Right lung (tissue), 5 donors: ENCODE data around the gene LIPN. TPM values are rescaled to one million over a fixed set of nuclear protein-coding genes. Genes with fewer than 3 reads are reported as not detected.
A peak's percentile ranks its signal among the peaks of the same experiment; 100 is the strongest.

ENCODE experiments used
- DNase-seq, 2 donors: peaks; one replicate each; pipeline ENCODE4 v3.0.0-alpha.2; 2013
- polyA plus RNA-seq, 5 donors: library from polyadenylated mRNA; unstranded; fragments of 120-200 nt; gene quantifications; one replicate each; pipeline versions ENCODE4 v1.2.1 to v1.2.3, GENCODE V29; 2013; ENCODE audit warnings: inconsistent platforms in 1 of 5, low replicate concordance in 1 of 5; ENCODE audit not compliant: insufficient read length in 5 of 5, insufficient read depth in 1 of 5

LIPN gene
- polyA plus RNA-seq, 5 donors, result not detected

GRCh38 chr10:88783724-88784123 lies 23.9 kb downstream of the LIPN start:
- DNase-seq, result no peak

GRCh38 chr10:88786032-88786770 lies 26.4 kb downstream of the LIPN start:
- DNase-seq, result no peak

GRCh38 chr10:88787463-88787862 lies 27.6 kb downstream of the LIPN start:
- no peak for DNase-seq

- no peak for DNase-seq
These were observed 29.1 kb downstream of the LIPN start for GRCh38 chr10:88788924-88789323.

DNA sequence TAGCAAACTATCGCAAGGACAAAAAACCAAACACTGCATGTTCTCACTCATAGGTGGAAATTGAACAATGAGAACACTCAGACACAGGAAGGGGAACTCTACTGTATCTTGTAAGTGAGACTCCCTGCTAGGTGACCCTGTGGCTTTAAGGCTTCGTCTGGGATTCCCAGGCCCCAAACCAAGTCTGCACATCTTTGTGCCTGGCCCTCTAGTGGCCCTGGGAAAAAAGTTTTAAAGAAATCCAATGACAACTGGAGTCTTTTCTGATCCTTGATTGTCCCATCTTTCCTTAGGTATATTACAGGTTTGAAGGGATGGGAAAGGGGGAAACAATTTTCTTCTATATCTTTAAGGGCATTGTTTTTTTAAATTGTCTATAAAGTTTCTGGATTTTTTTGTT lies 32.1 kb downstream of the LIPN start:
- no peak for DNase-seq

DNA sequence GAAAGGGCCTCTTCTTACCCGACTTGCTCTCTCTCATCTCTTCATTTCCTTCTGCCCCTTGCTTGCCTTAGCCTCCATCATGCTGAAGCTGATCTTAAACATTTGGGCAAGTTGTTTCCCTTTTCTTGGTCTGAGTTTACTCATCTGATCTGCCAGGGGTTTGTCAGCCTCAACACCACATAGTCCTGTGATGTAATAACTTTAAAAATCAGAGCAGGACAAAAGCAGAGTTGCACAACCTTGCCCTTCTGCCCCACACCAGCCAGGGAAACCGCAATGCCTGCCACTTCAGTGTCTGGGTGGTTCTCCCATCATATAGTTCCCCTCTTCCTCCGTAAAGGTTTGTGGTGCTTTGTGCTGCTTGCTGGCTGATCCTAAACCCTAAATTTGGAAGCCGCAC lies 32.8 kb downstream of the LIPN start:
- DNase-seq, result no peak

GRCh38 chr10:88793712-88794299 lies 34.0 kb downstream of the LIPN start:
- DNase-seq, result no peak

GRCh38 chr10:88794731-88795130 lies 34.9 kb downstream of the LIPN start:
- DNase-seq, result no peak

DNA sequence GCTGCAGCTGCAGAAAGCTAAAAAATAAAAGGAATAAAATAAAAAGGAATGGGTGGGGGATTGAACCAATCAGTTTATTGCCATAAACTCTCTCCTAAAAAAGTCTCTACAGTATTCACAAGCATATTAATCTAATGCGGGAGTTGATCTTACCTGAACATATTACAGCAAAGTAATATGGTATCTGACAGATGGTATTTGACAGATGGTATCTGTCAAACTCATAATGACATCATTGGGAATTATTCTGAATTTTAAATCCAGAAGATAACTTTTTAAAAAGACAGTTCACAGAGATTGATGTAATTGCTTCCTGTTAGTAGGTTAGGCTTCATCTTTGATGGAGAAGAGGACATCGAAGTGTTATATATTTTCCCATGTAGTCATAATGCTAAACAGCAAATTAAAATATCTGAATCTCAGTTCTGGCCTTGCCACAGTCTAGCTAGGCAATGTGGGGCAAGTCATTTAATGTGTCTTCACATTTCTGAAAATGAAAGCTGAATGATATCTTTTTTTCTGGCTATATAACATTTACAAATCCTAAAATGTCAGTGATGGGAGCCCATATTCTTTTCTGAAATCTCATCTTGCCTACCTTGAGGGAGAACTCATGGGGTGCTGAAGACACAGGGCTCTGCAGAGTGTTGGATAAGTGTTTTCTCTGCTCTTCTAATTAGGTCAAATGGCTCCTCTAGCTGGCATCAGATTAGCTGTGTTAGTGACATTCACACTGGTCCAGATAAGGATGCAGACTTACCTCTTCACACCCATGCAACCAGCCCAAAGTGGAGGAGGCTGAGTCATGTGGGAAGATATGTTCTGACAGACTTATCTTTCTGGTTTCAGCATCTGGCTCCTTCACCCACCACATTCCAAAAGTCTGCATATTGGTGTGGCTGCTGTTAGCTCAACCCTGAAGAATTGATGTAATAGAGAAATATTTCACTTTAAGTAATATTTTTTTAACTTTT lies 40.6 kb downstream of the LIPN start:
- no peak for DNase-seq

- no peak for DNase-seq
These were observed 42.9 kb downstream of the LIPN start, which contains the start of gene LIPM for GRCh38 chr10:88802523-88803285. Gene LIPM (plus strand): TSS chr10:88802730. CDS start chr10:88802897, 167 bp downstream.

DNA sequence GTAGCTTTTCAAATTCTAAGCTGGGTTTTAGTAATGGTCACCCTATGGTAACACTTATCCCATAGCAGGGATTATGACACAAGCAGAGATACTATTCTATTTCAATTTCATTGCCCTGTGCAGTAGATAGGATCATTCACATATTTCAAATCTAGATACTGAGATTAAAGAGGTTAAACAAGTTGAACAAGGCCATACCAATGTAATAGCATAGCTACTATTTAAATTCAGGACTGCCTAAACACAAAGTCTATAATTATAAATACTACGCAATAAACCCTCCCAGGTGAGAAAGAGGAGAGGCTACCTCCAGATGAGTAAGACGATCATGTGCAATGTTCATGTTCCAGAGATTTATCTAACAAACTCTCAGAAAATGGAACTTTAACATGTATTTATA lies 43.8 kb downstream of the LIPN start:
- no peak for DNase-seq

DNA sequence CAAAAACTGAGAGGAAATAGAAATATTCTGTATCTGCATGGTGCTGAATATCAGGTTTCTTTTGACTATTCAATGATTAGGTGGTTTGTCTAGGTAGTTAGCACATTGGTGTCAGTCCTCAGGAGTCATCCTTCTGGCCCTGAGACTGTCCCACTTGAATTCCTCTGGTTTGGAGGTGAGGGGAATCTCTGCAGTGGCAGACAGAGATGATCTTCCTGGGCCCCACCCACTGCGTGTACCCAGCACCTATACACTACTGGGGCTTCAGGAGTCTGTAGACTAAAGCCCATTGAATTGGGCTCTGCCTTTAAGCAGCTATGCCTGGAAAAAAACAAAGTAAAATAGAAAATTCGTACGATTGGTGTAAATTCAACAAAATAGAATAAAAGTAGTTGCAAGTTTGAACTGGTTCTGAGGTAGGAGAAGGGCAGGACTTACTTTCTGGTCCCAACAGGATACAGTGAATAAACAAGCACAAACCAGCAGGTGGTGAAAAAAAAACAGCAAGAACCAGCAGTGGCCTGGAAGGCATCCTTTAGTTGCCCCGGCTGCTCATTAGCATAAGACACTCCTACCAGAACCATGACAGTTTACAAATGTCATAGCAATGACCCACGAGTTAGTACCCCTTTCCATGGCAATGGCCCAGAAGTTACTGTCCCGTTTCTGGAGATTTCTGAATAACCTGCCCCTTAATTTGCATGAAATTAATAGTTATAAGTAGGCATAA lies 44.4 kb downstream of the LIPN start:
- no peak for DNase-seq

GRCh38 chr10:88805361-88805760 lies 45.5 kb downstream of the LIPN start:
- DNase-seq, result no peak

DNA sequence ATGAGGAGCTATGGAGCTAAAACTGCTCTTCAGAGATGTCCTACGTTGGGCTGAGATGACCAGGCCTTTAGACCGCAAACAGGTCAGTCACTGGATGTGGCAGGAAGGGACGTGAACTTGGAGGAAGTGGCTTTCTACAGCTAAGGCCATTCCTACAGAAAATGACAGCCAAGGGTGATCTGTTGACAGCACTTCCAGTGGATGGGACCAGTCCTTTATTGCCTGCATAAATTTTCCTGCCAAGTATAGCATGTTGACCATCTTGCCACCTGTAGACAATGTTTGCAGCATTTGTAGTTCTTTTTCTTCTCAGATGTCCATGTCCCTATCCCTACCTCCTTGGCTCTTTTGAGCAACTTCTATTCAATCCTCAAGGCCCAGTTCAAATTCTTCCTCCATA lies 46.1 kb downstream of the LIPN start:
- DNase-seq, result no peak

DNA sequence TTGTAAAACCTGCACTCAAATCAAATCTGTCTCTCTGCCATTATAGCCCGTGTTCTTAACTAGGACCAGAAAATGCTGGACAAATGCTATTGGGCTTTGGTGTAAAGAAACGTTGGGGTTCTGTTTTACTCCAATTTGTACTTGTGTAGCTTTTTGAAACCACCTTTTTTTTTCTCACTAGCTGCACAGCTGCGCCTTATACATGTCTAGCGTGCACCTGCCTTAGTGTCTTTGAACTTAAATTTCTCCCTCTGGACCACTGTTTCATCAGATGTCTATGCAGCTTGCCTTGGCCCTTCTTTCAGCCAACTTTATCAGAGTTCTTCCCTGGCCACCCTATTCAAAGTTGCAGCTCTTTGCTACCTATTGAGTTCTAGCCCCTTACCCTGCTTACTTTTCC lies 49.8 kb downstream of the LIPN start:
- no peak for DNase-seq

- peak in 1 of 2 donors; percentile 34 for DNase-seq
These were observed 50.6 kb downstream of the LIPN start for GRCh38 chr10:88810196-88810961.

- DNase-seq, result no peak
These were observed 53.4 kb downstream of the LIPN start for GRCh38 chr10:88813200-88813599.

- DNase-seq, result no peak
These were observed 59.5 kb downstream of the LIPN start for GRCh38 chr10:88819290-88819689.

DNA sequence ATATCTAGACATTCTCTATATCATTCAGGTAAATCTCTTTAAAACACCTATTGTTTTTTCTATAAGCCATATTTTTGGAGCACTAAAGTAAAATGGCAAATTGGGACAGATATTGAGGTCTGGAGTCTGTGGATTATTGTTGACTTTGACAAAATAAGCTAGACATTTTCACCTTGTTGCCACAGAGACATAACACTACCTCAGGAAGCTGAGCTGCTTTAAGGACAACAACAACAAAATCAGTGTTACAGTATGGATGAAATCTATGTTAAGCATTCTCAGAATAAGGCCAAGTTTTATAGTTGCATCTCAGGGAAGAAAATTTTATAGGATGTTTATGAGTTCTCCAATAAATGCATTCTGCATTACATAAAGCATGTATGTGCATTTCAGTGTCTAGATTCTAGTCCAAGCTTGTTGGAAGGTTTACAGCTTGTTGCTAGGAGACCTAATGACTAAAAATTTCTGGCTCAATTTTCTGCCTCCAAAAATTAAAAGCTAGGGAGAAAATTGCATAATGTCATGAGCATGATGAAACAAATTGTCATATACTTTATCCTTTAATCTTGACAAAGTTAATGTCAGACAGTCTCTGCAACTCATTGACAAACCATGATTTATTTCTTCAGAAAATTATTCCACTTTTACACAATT lies 61.1 kb downstream of the LIPN start:
- DNase-seq, result peak; percentile 85 to 91

- DNase-seq, result no peak
These were observed 66.6 kb downstream of the LIPN start for GRCh38 chr10:88826388-88826787.
